ENCODE data around the gene PLEKHA1. TPM values are rescaled to one million over a fixed set of nuclear protein-coding genes. Genes with fewer than 3 reads are reported as not detected.

PLEKHA1 gene
- total RNA-seq, 2 donors from 2014 or later: 24.2 to 35.2 TPM

GRCh38 chr10:122478971-122479370 lies 104.5 kb downstream of the PLEKHA1 start:
- no peaks in the 10 kb centered on the region for H3K36me3 ChIP-seq
- H3K27ac ChIP-seq: no peak overlapping the region
- WGBS: 70% methylated on average over 7 of the region's 7 CpGs
- no peak for TF ChIP-seq POLR2A (IDR thresholded peaks at IDR 0.05)
- TF ChIP-seq POLR2AphosphoS5 (IDR thresholded peaks at IDR 0.05): no peak
- TF ChIP-seq CTCF (IDR thresholded peaks at IDR 0.05): no peak
- DNase-seq (ENCODE audit: low spot score): no peak
- intact Hi-C loops (cut with DNase I): no loop called here
- H3K4me3 ChIP-seq: no peak overlapping the region
- H3K4me1 ChIP-seq (replicated peaks): no peaks in the 10 kb centered on the region
- H3K9me3 ChIP-seq: no peaks in the 10 kb centered on the region
- no peaks in the 10 kb centered on the region for H3K27me3 ChIP-seq (replicated peaks; ENCODE audit: insufficient read depth)

- no peak for TF ChIP-seq CTCF (IDR thresholded peaks at IDR 0.05)
- TF ChIP-seq POLR2AphosphoS5 (IDR thresholded peaks at IDR 0.05): no peak
- TF ChIP-seq POLR2A (IDR thresholded peaks at IDR 0.05): no peak
- Histone ChIP-seq H3K4me3 (no peak overlapping the region), H3K27me3 (replicated peaks; ENCODE audit: insufficient read depth) (no peaks in the 10 kb centered on the region), H3K4me1 (replicated peaks) (no peaks in the 10 kb centered on the region), H3K27ac (no peak overlapping the region), H3K9me3 (no peaks in the 10 kb centered on the region), H3K36me3 (no peaks in the 10 kb centered on the region)
- intact Hi-C loops (cut with DNase I): no loop called here
- 95% methylated on average over 9 of the region's 10 CpGs for WGBS
- DNase-seq (ENCODE audit: low spot score): no peak
These were observed 105.8 kb downstream of the PLEKHA1 start for GRCh38 chr10:122480146-122480833.

GRCh38 chr10:122481296-122482056 lies 107.0 kb downstream of the PLEKHA1 start:
- H3K27ac ChIP-seq: no peak overlapping the region
- no peaks in the 10 kb centered on the region for H3K9me3 ChIP-seq
- intact Hi-C loops (cut with DNase I): no loop called here
- DNase-seq (ENCODE audit: low spot score): no peak
- H3K4me1 ChIP-seq (replicated peaks): no peaks in the 10 kb centered on the region
- WGBS: 87% methylated on average over 6 of the region's 6 CpGs
- TF ChIP-seq POLR2AphosphoS5 (IDR thresholded peaks at IDR 0.05) (no peak), CTCF (IDR thresholded peaks at IDR 0.05) (no peak), POLR2A (IDR thresholded peaks at IDR 0.05) (no peak)
- H3K27me3 ChIP-seq (replicated peaks; ENCODE audit: insufficient read depth): no peaks in the 10 kb centered on the region
- H3K36me3 ChIP-seq: no peaks in the 10 kb centered on the region
- H3K4me3 ChIP-seq: no peak overlapping the region

Small RNA genes lying within 50 kb of the gene (microRNA-seq; reads per million reads assigned to microRNA genes)
- 0.34 reads per million for gene MIR3941

Small RNA genes lying within 50 kb of the gene (small RNA-seq; reads per million reads assigned to genes)
- gene MIR3941 (0 reads per million in 2 donors), gene RNU6-728P (0 reads per million in 2 donors)

Other genes starting within 250 kb of the PLEKHA1 start
- under 1 TPM in 1 of 2 donors, not detected in 1; 0.62 TPM for gene BTBD16, start 103.4 kb upstream of the PLEKHA1 start, total RNA-seq
- 1 to 10 TPM in 1 of 2 donors, not detected in 1; 1.1 TPM for gene ARMS2, start 79.9 kb downstream of the PLEKHA1 start, total RNA-seq
- 10 to 100 TPM; 41.4 to 61.8 TPM for gene HTRA1, start 86.8 kb downstream of the PLEKHA1 start, total RNA-seq
- 1 to 10 TPM in 1 of 2 donors, under 1 TPM in 1; 0.51 to 4.6 TPM for gene DMBT1, start 186.0 kb downstream of the PLEKHA1 start, total RNA-seq

Data from prostate gland (tissue), 2 donors.